WTC11 (cell line): ENCODE results near the gene FAM50A. TPM values are rescaled to one million over a fixed set of nuclear protein-coding genes. Genes with fewer than 3 reads are reported as not detected.
A peak's percentile ranks its signal among the peaks of the same experiment; 100 is the strongest.

Experiments used
- ATAC-seq: fragments of 200-7000 bp; cut with Tn5 transposase; 2 replicates; pipeline ENCODE4 v1.10.0; 2021; ENCODE audit warnings: mild to moderate bottlenecking, moderate library complexity
- CTCF ChIA-PET: fragments of 300-600 bp; sonication (Branson Sonifier 250); formaldehyde crosslinking; loops from one replicate; lab custom pipeline; 2021; ENCODE audit warnings: antibody characterized with exemption; lab: Charles Lee
- POLR2A ChIA-PET: fragments of 350-600 bp; sonication (Branson Sonifier 250); formaldehyde crosslinking; loops from one replicate; lab custom pipeline; 2021; ENCODE audit warnings: antibody characterized with exemption; lab: Charles Lee
- DNase-seq: peaks from one replicate; pipeline ENCODE4 v3.0.0; 2021; ENCODE audit warnings: low spot score
- H3K27ac Mint-ChIP-seq: 2 replicates; pipeline ENCODE4 v1.8.0; 2021; ENCODE audit warnings: mixed read lengths
- H3K27me3 Mint-ChIP-seq: 2 replicates; pipeline ENCODE4 v1.8.0; 2021; ENCODE audit warnings: low read depth, mild to moderate bottlenecking, moderate library complexity, mixed read lengths
- H3K36me3 Mint-ChIP-seq: 2 replicates; pipeline ENCODE4 v1.8.0; 2021; ENCODE audit warnings: mixed read lengths
- H3K4me1 Mint-ChIP-seq: 2 replicates; pipeline ENCODE4 v1.8.0; 2022; ENCODE audit warnings: mixed read lengths
- H3K4me3 Mint-ChIP-seq: 2 replicates; pipeline ENCODE4 v1.8.0; 2021; ENCODE audit warnings: mild to moderate bottlenecking, moderate library complexity, mixed read lengths
- H3K9me3 Mint-ChIP-seq: 2 replicates; pipeline ENCODE4 v1.8.0; 2021; ENCODE audit warnings: mixed read lengths
- CDX4 ChIP-seq: fragments of 250-450 bp; sonication (Bioruptor Pico); IDR thresholded peaks from 2 replicates; pipeline ENCODE4 v1.9.0; 2021; ENCODE audit warnings: moderate library complexity, mild to moderate bottlenecking, inconsistent platforms, borderline replicate concordance
- E2F4 ChIP-seq: sonication (generic); formaldehyde crosslinking; IDR thresholded peaks from 2 replicates; pipeline ENCODE4 v1.8.1; 2022; ENCODE audit warnings: low read depth, mild to moderate bottlenecking, moderate library complexity, missing genetic modification reagents, borderline replicate concordance
- ELF4 ChIP-seq: sonication (generic); formaldehyde crosslinking; IDR thresholded peaks from 2 replicates; pipeline ENCODE4 v1.8.1; 2022; ENCODE audit warnings: low read depth, mild to moderate bottlenecking, moderate library complexity, missing genetic modification reagents
- ERG ChIP-seq: fragments of 250-450 bp; sonication (Bioruptor Pico); IDR thresholded peaks from 2 replicates; pipeline ENCODE4 v1.8.0; 2021; ENCODE audit warnings: mild to moderate bottlenecking
- FOXK1 ChIP-seq: sonication (generic); formaldehyde crosslinking; IDR thresholded peaks from 2 replicates; pipeline ENCODE4 v1.8.0; 2022; ENCODE audit warnings: mild to moderate bottlenecking, moderate library complexity, missing genetic modification reagents
- IRF2 ChIP-seq: sonication (generic); formaldehyde crosslinking; IDR thresholded peaks from 2 replicates; pipeline ENCODE4 v1.8.0; 2022; ENCODE audit warnings: low read depth, missing genetic modification reagents, borderline replicate concordance
- MLX ChIP-seq: sonication (generic); formaldehyde crosslinking; IDR thresholded peaks from 2 replicates; pipeline ENCODE4 v1.8.1; 2023; ENCODE audit warnings: mild to moderate bottlenecking, missing genetic modification reagents, moderate library complexity
- NR1H2 ChIP-seq: sonication (generic); formaldehyde crosslinking; IDR thresholded peaks from 2 replicates; pipeline ENCODE4 v1.9.0; 2021; ENCODE audit warnings: mild to moderate bottlenecking, moderate library complexity, missing genetic modification reagents
- PRDM15 ChIP-seq: sonication (generic); formaldehyde crosslinking; IDR thresholded peaks from 2 replicates; pipeline ENCODE4 v1.8.0; 2022; ENCODE audit warnings: missing genetic modification reagents
- RORB ChIP-seq: fragments of 250-450 bp; sonication (Bioruptor Pico); IDR thresholded peaks from 2 replicates; pipeline ENCODE4 v1.9.0; 2021; ENCODE audit warnings: mild to moderate bottlenecking
- USF2 ChIP-seq: sonication (generic); formaldehyde crosslinking; IDR thresholded peaks from 2 replicates; pipeline ENCODE4 v1.8.1; 2023; ENCODE audit warnings: mild to moderate bottlenecking, missing genetic modification reagents, moderate library complexity
- ZMAT4 ChIP-seq: fragments of 250-450 bp; sonication (Bioruptor Pico); IDR thresholded peaks from 2 replicates; pipeline ENCODE4 v1.9.0; 2021; ENCODE audit warnings: mild to moderate bottlenecking
- ZNF121 ChIP-seq: sonication (generic); formaldehyde crosslinking; IDR thresholded peaks from 2 replicates; pipeline ENCODE4 v1.8.0; 2023; ENCODE audit warnings: missing genetic modification reagents
- ZNF317 ChIP-seq: sonication (generic); formaldehyde crosslinking; IDR thresholded peaks from 2 replicates; pipeline ENCODE4 v1.8.1; 2023; ENCODE audit warnings: low read depth, mild to moderate bottlenecking, moderate library complexity, missing genetic modification reagents, borderline replicate concordance
- ZNF532 ChIP-seq: fragments of 250-450 bp; sonication (Bioruptor Pico); IDR thresholded peaks from 2 replicates; pipeline ENCODE4 v1.9.0; 2021; ENCODE audit warnings: mild to moderate bottlenecking, borderline replicate concordance
- total RNA-seq: library from RNA; stranded (reverse); gene quantifications from 3 replicates; pipeline ENCODE4 v1.2.3, GENCODE V29; 2021

Gene FAM50A
- total RNA-seq, 1 experiment from 2014 or later = 50.2 TPM

GRCh38 chrX:154481911-154482601, 38.1 kb downstream of the FAM50A start:
- no peak for ATAC-seq
- no peaks in the 10 kb centered on the region for H3K27me3 Mint-ChIP-seq
- no peak for DNase-seq
- H3K4me3 Mint-ChIP-seq = no peak overlapping the region
- peaks cover 3% of the 10 kb centered on the region; the same call in 1 of the 2 replicates for H3K4me1 Mint-ChIP-seq
- no peaks in the 10 kb centered on the region for H3K36me3 Mint-ChIP-seq
- ChIA-PET POLR2A (no interaction called here), CTCF (interaction anchor here (0.6 to 0.9 kb wide), 2 partner anchors 45 to 57 kb away, joined by 4 to 6 read pairs; no protein-coding TSS in a partner anchor)
- H3K27ac Mint-ChIP-seq = peak overlapping the region; percentile 40; the same call in 1 of the 2 replicates
- no peaks in the 10 kb centered on the region for H3K9me3 Mint-ChIP-seq
- TF ChIP-seq PRDM15 (CRISPR knock-in tag) (peak; percentile 42; the same call in 1 of the 2 replicates), ERG (CRISPR knock-in tag) (no peak)

- ChIA-PET CTCF (interaction anchor here (0.6 to 0.9 kb wide), 2 partner anchors 44 to 58 kb away, joined by 4 to 6 read pairs; no protein-coding TSS in a partner anchor), POLR2A (no interaction called here)
- no peak for TF ChIP-seq MLX (CRISPR knock-in tag)
- no peak for TF ChIP-seq ZNF121 (CRISPR knock-in tag)
- TF ChIP-seq CDX4 (CRISPR knock-in tag) = no peak
- no peak for TF ChIP-seq ELF4 (CRISPR knock-in tag)
- no peak for TF ChIP-seq RORB (CRISPR knock-in tag)
- no peak for TF ChIP-seq ZNF532 (CRISPR knock-in tag)
- TF ChIP-seq NR1H2 = no peak
- no peak for TF ChIP-seq FOXK1 (CRISPR knock-in tag)
- no peak for TF ChIP-seq E2F4 (CRISPR knock-in tag)
- TF ChIP-seq ZNF317 (CRISPR knock-in tag) = no peak
- no peak for TF ChIP-seq USF2 (CRISPR knock-in tag)
- TF ChIP-seq IRF2 (CRISPR knock-in tag) = no peak
- no peak for TF ChIP-seq ZMAT4 (CRISPR knock-in tag)
- Mint-ChIP-seq H3K27ac (no peak overlapping the region), H3K4me3 (no peak overlapping the region), H3K9me3 (no peaks in the 10 kb centered on the region), H3K4me1 (peaks cover 3% of the 10 kb centered on the region; the same call in 1 of the 2 replicates), H3K27me3 (no peaks in the 10 kb centered on the region), H3K36me3 (no peaks in the 10 kb centered on the region; the same call in 1 of the 2 replicates)
- no peak for DNase-seq
- ATAC-seq = no peak
Observed at GRCh38 chrX:154482786-154483185, 38.8 kb downstream of the FAM50A start.
